Measurements from ENCODE around the gene PUS3. TPM values are rescaled to one million over a fixed set of nuclear protein-coding genes. Genes with fewer than 3 reads are reported as not detected.
"Not testable (repeated sequence)": the region's sequence is repeated elsewhere in the genome, so short reads cannot be mapped to it uniquely, and the experiment has no call there.

PUS3 gene
- total RNA-seq, 1 donor from 2014 or later, result 5.3 TPM

DNA sequence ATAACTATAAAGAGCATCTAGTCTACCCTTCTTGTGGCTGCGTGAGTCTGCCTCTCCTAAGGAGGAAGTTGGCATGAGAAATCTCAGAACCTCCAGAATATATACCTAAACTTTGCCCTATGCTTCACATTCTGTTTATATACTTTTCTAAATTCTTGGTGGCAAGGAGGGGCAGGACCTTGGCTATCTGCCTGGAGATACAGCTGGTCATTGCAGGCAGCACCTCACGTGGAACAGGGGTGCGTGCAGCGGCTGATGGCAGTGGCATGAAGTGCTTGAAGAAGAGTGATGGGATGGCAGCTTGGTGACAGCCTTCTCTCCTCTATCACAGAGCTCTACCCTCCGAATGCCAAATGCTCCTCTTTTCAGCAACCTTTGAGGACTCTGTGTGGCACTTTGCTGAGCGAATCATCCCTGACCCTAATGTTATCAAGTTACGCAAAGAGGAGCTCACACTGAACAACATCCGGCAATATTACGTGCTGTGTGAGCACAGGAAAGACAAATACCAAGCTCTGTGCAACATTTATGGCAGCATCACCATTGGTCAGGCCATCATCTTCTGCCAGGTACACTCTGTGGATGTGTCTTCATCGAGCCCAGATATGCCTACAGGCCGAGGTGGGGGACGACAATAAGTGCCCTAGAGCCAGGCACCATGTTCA is 13.8 kb upstream of the PUS3 start:
- no peak for ATAC-seq

DNA sequence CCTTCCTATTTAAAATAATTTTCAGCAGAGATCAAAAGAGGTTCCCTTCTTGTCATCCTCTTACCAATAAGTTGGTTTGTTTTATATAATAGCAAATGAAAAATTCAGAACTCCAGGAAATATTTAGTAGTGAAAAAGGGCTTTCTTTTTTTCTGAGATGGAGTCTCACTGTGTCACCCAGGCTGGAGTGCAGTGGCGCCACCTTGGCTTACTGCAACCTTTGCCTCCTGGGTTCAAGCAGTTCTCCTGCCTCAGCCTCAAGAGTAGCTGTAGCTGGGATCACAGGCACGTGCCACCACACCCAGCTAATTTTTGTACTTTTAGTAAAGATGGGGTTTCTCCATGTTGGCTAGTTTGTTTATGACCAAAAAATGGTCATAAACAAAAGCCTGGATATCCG is 11.6 kb upstream of the PUS3 start:
- not testable (repeated sequence) for ATAC-seq

DNA sequence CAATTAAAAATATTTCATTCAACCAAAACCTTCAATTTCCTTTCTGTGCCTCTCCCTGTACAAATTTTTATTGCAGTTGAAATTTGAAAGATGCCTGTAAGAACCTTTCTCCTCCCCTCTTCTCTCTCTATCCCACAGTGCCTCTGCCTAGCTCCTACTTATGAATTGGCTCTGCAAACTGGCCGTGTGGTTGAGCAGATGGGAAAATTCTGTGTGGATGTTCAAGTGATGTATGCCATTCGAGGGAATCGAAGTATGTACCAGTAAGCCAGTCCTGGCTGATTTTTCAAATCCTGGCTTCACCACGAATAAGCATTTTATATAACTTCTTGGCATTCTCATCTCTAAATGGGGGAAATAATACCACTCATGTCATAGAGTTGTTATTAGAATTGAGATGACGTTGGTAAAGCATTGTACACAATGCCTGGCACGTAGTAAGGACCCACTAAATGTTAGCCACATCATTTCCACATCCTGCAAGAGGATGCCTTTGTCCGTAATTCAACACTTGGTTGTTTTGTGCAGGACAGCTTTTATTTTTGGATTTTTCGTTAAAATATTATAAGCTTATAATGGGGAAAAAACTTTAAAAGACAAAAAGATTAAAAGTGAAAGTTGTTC is 7.3 kb upstream of the PUS3 start:
- no peak for ATAC-seq

DNA sequence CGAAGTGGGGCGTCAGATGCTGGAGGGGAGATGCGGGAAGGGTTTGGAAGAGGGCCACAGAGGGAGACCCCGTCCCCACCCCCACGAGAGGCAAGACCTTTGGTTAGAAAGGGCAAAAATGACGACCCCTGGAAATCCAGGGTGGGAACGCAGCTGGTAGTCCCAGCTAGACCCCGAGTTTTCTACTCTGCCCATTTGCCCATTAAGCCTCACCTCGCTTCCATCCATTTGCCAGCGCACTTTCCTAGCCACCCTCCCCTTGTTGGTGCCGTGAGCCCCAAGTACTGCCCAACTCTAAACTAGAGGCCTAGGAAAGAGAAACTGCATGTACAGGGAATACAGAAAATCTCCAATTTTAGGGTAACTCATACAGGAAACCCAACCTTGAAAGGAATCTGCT is 1.7 kb upstream of the PUS3 start:
- no peak for ATAC-seq

DNA sequence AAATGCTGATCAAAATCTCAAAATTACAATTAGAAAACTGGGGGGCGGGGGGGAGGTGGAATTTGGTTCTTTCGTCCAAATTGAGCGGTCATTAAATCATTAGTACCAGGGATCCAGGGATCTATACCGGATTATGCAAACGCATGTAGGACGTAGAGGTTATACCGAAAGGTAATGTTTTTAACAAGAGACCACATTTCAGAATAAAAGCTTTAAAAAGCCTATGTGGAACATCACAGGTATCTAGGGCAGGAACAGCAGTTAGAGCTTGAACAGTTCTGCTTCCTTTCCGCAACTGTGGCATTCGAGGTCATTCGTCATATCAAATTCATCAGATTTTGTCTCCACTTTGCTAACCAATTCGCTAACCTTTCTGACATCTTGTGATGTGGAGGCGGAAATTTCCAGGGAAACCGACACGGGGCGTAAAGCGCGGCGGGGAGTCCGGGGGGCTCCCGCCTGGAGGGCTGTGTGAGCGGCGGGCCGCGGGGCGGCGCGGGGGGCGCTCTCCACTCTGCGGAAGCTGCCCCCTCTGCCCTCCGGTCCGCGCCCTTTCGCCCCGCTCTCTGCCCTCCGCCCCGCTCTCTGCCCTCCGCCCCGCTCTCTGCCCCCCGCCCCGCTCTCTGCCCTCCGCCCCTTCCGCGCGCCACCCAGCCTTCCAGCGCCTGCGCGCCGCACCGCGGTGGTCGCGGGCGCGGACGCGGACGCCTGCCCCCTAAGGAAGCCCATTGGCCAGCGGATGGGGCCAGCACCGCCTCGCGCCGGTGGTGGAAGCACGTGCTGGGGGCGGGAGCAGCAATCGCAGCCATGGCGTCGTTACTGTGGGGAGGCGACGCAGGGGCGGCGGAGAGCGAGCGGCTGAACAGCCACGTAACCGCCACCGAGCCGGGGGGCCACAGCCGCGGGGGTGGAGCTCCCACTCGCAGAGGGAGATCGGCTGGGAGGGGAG is 979 bp upstream of the PUS3 start, which contains the start of gene DDX25:
Gene DDX25, plus strand, starts transcription at position 798 of the 949 bp plus-strand sequence. Its CDS starts 10 bp downstream, at position 808.
- ATAC-seq, result no peak

DNA sequence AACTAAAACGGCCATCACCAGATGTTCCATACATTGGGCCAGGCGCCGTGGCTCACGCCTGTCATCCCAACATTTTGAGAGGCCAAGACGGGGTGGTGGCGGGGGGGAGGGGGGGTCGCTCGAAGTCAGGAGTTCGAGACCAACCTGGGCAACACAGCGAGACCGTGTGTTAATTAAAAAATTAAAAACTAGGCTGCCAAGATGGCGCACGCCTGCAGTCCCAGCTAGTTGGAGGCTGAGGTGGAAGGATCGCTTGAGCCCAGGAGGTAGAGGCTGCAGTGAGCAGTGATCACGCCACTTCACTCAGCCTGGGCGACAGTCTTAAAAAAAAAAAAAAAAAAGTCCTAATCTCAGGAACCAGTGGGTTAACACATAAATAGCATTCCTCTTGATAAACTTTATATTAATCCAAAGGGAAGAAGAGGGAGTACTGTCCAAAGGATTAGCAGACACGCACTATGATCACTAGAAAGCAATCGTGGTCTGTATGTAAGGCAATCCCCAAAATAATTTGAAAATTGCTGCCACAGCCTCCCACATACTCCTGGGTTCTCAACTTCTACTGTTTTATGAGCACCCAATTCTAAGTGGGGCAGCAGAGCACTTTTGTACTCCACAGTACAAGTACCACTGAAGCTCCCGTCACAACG is 604 bp downstream of the PUS3 start:
- peak; percentile 16 for ATAC-seq

DNA sequence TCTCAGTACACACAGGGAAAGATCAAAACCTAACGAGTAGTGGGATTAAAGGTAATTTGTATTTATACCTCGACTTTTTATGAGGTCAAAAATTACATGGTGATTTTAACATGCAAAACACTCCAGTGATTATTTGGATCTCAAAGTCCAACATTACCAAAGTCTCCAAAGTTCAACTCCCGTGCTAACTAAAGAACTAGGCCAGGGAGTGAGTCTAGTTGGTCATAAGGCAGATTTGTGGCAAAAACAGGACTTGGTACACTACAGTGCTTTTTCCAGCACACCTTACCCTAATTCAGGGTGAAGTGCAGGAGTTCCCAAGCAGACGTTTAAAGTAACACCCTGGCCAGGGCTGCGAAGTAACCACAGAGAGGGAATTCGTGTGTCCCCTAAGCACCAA is 1.1 kb downstream of the PUS3 start:
- no peak for ATAC-seq

DNA sequence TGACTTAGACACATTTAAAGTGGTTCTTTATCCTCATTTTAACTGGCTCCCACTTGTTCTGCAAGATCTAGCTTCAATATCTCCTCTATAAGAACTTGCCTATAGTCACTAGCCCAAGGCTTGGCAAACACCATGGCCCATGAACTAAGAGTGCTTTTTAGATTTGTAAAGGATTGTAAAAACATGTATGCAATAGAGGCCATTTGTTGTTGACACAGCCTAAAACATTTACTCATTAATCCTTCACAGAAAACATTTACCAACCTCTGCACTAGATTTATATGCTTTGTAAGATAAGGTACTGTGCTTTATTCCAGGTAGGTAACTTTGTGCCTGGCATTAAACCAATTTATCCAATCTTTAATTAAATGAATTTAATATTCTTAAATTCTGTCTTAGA is 10.0 kb downstream of the PUS3 start:
- no peak for ATAC-seq

DNA sequence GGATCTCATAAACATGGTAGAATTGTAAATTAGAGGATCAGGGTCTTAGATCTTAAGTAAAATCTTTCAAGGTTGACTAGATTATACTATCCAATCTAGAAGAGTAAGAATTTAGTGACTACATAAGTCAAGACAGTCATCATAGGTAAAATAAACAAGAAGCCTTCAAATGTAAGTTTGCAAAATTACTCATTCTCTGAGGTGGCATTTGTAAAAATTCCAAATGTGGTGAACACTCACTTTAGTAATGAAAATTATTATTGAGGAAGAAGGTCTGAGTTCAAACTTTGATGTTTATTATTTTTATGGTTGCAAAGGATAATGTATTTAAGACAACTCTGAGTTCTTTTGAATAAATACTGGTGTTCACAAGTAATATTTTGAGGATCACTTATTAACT is 10.9 kb downstream of the PUS3 start:
- ATAC-seq, result no peak

DNA sequence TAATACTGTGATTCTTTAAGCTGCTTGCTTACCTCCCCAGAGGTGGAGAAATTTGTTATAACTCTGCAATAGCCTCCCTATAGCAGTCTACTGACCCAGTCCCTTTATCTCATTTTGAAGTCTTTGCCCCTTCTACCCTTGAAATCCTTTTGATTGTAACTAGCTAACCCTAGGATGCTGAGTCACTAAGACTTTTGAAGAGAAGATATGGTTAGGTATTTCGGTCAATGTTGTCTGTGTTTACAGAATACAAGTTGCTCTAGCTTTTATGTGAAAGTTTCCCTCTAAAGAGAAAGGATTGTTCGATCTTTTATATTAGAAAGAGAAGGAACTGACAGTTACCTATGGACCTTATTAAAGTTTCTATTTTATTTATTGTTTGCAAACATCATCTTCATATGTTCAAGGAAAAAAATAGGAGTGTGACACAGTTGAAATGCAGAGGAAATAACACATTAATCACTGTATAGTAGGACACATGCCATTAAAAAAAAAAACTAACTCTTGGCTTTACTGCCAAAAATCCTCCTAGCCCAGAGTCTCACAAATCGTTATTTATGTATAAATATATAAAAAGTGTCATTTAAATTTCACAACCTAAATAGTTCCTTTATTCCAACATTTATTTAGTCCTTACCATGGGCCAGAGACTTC is 12.4 kb downstream of the PUS3 start:
- no peak for ATAC-seq

DNA sequence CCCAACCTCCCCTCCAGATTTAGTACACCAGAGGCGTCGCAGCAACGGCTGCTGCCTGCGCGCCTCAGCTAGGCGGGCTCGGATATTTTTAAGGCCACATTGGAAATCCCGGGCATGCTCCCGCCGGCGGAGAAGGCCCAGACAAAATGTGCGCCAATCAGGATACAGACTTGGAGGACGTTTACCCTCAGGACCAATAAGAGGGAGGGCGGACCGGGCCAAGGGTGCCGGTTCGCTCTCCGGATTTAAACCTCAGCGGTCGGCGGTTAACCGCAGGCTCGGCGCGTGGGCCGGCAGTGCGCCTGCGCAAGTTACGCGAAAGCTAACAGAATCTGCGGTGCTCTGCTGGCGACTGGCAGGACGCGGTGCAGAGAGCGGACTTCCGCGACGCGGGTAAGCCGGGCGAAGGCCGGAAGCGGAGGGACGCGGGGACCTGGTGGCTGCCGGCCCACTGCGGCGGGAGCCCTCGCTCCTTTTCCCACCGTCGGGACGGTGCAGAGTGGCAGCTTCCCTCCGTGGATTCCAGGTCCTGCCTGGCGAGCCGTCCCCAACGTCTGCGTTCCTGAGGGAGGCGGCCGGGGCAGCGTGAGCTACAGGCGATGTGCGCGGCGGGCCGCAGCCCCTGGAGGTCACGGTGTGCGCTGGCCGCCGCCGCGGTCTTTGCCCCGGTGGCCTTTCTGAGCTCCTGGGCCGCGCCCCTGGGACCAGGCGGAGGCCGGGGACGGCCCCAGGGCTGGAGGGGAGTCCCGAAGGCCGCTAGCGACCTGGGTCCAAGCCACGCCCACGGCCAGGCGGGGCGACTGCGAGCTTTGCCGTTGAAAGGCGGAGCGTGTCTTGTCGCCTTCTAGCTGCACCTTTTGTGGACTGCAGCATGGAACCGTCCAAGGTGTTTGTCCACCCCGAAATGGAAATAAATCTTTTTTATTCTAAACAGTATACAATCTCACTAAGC is 15.4 kb downstream of the PUS3 start, which contains the start of gene HYLS1:
Gene HYLS1, plus strand, starts transcription at position 296 of the 952 bp plus-strand sequence. CDS start 11,701 bp downstream, outside the sequence.
- peak; percentile 98 for ATAC-seq

DNA sequence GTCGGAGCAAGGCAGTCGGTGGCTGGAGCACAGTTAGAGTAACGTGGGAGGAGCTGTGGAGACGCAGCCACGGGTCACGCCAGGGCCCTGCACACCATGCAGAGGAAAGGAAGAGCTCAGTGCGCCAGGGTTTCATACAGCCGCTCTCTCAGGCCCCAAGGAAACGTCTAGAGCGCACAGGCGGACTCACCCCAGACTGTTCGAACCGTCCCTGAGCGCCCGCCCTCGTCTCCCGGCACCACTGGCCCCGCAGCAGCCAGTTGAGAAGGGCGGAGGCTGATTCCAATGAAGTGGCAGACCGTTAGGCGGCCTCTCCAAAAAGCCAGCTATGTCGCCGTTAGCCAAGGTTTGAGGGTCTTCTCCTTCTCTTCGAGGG is 16.0 kb downstream of the PUS3 start:
- peak; percentile 62 for ATAC-seq

DNA sequence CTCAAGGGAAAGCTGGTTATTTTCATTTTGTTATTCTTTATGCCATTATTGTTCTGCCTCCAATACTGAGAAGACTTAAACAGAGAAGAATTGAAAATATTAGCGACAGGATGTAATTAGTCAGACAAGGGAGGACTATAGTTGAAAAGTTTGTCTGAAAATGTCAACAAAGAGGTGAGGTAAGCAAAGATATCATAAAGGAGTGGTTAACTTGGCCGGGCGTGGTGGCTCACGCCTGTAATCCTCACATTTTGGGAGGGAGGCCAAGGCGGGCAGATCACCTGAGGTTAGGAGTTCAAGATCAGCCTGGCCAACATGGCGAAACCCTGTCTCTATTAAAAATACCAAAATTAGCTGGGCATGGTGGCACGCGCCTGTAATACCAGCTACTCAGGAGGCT is 19.6 kb downstream of the PUS3 start:
- no peak for ATAC-seq

DNA sequence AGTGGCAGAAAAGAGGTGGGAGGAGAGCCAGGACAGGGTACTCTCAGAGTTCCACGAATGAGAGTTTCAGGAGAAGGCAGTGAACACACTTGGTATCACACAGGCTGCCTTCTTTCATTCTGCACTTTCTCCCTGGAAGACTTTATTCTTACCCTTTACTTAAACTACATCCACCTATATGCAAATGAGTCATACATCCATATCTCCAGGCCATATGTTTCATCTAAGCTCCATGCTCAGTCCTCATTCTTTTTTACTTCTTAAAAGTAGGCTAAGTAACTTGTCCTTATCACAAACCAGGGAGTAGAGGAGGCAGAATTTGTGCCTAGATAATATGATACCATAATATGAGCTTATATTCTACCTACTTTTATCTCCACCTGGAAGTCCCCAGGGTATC is 21.7 kb downstream of the PUS3 start:
- no peak for ATAC-seq

DNA sequence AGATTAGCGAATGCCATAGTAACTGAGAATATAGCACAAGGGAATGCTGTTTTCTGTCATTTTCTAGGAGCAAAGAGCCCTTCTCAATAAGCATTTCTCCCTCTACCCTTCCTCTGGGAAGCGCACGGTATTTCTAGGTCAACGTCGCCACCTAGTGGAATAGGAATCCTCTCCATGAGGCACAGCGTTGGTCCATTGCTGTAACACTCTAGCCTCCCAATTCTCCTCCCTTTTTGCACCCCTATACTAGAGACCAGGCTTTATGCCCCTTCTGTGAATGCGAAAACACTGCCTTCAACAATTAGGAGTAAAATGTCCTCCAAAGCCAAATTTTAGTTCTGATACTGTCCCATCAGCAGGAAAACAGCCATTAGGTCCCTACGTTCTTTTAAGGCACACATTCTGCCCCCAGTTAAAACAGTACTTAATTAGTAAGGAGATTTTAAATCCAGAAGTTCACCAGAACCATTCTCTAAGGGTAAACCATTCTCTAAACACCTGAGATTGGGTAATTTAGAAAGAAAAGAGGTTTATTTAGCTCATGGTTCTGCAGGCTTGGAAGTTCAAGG is 28.4 kb downstream of the PUS3 start:
- peak; percentile 79 for ATAC-seq

DNA sequence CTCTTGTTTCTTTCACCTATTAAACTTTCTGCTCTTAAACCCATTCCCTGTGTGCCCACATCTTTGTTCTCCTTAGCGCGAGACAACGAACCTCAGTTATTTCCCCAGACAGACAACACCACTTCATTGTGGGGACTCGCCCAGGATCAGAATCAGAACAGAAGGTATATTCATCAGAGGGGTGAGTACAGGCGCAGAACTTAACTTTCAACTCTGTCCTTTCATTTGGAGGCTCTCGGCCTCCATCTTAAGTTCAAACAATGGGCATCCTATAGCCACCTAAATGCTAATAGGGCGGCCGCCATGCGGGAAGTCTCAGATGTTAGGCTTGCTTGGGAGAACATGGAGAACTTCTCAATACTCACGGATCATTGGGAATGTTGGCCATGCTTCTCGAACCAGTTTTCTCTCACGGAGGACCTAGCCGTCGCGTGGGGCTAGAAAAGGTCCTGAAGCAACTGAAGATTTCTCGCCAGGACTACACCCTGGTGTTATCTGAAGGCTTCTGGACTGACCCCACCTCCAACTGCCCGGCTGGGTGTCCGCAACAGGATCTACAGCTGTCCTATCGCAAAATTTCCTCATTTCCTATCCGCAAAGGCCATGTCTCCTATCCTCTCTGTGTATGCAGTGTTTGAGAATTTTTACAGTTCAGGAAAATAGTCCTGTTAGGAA is 29.0 kb downstream of the PUS3 start:
- ATAC-seq, result no peak

DNA sequence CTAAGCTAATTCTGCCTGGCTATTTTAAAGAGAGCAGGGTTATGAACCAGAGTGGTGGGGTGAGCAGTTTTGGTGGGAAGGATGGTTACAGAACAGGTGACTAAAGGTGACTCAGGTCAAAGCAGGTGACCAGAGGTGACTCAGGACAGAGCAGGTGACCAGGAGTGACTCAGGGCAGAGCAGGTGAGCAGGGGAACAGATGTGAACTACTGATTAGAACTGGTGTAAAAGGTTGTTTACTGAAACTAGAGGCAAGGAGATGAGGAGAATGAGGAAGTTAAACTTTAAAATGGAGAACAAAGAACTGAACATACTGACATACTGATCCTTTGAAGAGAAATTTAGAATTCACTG is 30.9 kb downstream of the PUS3 start:
- ATAC-seq, result no peak

DNA sequence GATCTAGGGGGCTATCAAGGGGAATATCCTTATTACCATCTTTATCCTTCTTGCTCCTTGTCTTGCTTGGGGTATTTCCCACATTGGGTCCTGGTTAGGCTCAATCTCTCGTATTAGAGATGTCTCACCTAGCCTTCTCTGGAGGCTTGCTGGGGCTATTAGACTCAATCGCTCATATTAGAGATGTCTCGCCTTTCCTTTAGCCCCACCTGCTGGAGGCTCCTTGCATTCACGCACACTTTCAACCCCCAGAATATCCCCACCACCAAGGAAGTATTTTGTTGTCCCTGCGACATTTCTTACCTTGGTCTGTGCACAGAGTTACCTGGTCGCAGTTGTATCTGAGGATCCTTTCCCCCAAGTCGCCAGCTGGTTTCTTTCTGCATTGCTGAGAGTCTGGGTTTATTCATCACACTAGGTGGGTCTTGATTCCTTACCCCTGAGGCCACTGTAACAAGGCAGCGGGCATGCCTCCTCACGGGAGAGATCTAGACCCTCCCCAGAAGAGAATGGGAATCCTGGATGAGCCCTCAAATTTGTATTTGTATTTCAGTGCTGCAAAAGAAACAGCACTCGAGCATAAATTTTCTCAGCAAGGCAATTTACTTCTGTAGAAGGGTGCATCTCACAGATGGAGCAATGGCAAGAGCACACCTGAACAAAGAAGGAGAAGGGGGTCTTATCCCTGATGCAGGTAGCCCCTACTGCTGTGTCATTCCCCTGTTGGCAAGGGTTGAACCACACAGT is 31.4 kb downstream of the PUS3 start:
- ATAC-seq, result no peak

DNA sequence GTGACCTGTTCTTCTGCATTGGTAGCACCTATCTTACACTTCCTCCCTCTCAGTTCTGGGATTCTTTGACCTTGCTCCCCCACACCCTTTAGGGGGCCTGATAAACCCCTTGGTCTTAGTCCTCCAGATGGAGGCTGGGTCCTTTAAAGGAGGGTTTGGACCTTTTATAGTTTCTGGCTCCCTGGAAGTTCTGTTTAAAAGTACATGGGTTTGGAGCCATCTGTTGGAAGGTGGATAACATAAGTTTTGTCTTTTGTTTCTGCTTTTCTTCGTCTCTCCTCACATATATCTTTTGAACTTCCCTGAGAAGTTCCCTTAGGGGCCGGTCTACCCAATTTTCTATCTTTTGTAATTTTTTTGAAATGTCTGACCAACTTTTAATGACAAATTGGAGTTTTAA is 33.5 kb downstream of the PUS3 start:
- ATAC-seq, result no peak

Measured in esophagus mucosa (tissue), 1 donor.